Measurements from ENCODE around the gene PRDM10. TPM values are rescaled to one million over a fixed set of nuclear protein-coding genes. Genes with fewer than 3 reads are reported as not detected.

PRDM10 gene
- total and polyA plus RNA-seq, 10 of the 15 experiments (the other 5 are each of a cell fraction or from before 2014, with no cell fraction given) = 0.93 to 6.2 (median 4.1) TPM

DNA sequence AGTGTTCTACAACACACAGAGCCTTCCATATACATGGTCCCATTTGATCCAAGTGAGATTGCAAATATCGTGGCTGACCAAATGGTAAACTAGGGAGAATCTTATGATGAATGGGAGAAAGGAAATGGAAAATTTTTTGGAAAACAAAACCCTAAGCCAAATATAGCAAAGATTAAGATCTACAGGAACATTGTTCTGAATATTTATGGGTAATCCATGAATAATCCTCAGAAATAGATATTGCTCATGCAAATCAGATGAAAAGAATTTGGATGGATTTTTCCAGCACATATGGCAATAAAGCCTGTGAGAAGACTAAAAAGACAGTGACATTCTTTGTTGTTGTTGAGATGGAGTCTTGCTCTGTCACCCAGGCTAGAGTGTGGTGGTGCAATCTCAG, 21.7 kb upstream of the PRDM10 start (continued):
- no peak for TF ChIP-seq KLF5 (IDR thresholded peaks at IDR 0.05; ENCODE audit: partially characterized antibody)
- TF ChIP-seq MEF2A (IDR thresholded peaks at IDR 0.05; ENCODE audit: insufficient read depth, low read depth, low read length) = no peak
- TF ChIP-seq GABPA (IDR thresholded peaks at IDR 0.05; ENCODE audit: low read depth) = no peak
- TF ChIP-seq CREM (IDR thresholded peaks at IDR 0.05; ENCODE audit: low read depth) = no peak
- TF ChIP-seq YY1 (IDR thresholded peaks at IDR 0.05; ENCODE audit: low read depth, low read length) = no peak
- TF ChIP-seq FOXM1 (IDR thresholded peaks at IDR 0.05; ENCODE audit: low read depth, low read length) = no peak
- TF ChIP-seq DPF2 (IDR thresholded peaks at IDR 0.05) = no peak
- no peak for TF ChIP-seq ETV6 (conservative IDR thresholded peaks at IDR 0.05 in 1 of 2, IDR thresholded peaks at IDR 0.05 in 1 of 2; ENCODE audit: borderline replicate concordance in 1 of 2, low read depth in 1 of 2)

DNA sequence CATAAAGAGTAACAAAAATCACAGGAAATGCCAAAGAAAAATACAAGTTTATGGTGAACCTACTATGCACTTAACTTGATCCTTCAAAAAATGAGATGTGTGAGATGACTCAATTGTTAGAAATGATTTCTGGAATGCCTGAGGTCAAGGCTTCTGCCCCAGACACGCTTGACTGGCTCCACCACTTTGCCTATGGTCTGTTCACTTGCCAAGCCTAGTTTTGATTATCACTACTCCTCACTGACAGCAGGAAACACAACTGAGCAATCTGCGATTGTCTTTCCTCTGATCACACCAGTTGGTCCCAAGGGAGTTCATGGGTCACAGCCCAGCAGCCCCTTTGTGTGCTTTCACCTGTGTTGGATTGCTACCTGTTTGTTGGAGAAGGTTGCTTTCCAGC, 20.6 kb upstream of the PRDM10 start:
- no peaks in the 10 kb centered on the region for H4K20me1 ChIP-seq (ENCODE audit: control insufficient read depth, insufficient read depth)
- peaks cover 5% of the 10 kb centered on the region for H3K4me1 ChIP-seq (ENCODE audit: control insufficient read depth, insufficient read depth, low read length)
- intact Hi-C loops (cut with micrococcal nuclease; ENCODE audit: unreplicated experiment) (loop anchor here (1.0 kb wide), 1 partner anchor 19 kb away; no protein-coding TSS in a partner anchor), in situ Hi-C loops (cut with MboI) (no loop called here)
- 0% methylated on average over 2 of the region's 2 CpGs for WGBS (ENCODE audit: insufficient coverage, insufficient replicate concordance, low lambda C conversion rate, missing lambda C conversion rate)
- peak; percentile 98 for ATAC-seq
- FAIRE-seq = peak; percentile 90
- RAD21 ChIA-PET (ENCODE audit: unreplicated experiment) = no interaction called here
- no peaks in the 10 kb centered on the region for H3K36me3 ChIP-seq (ENCODE audit: control insufficient read depth in 2 of 2, insufficient read depth in 2 of 2, low read length in 1 of 2)
- no peak overlapping the region for H2AFZ ChIP-seq (ENCODE audit: control insufficient read depth, low read depth, low read length)
- no peaks in the 10 kb centered on the region for H3K9me3 ChIP-seq (replicated peaks; ENCODE audit: control insufficient read depth, insufficient read depth, low read length)
- DNase-seq (ENCODE audit: low read depth, low spot score) = peak; percentile 88
- no peak overlapping the region for H3K27ac ChIP-seq (ENCODE audit: control insufficient read depth, insufficient read depth)
- SMC1A ChIA-PET (ENCODE audit: uncharacterized antibody, unreplicated experiment) = interaction anchor here (1.7 kb wide), 1 partner anchor 109 kb away, joined by 3 read pairs; no protein-coding TSS in a partner anchor
- no peak overlapping the region for H3K9ac ChIP-seq (ENCODE audit: control insufficient read depth, insufficient read depth, low read length)
- CTCF ChIA-PET = interaction anchor here (1.4 kb wide), 1 partner anchor 10 kb away, joined by 3 read pairs; no protein-coding TSS in a partner anchor
- peaks cover 0 to 1% of the 10 kb centered on the region in 2 experiments; a peak in 2 of 4 replicates for H3K27me3 ChIP-seq (replicated peaks in 1 of 2; ENCODE audit: control insufficient read depth in 2 of 2, insufficient read depth in 2 of 2, low read length in 1 of 2)
- no peak overlapping the region for H3K4me3 ChIP-seq
- no TSS peak for BruUV-seq (replicated peaks)
- H3K4me2 ChIP-seq (ENCODE audit: control insufficient read depth, insufficient read depth) = peak overlapping the region; percentile 54; the same call in 1 of the 2 replicates
- H3K79me2 ChIP-seq (ENCODE audit: control insufficient read depth, insufficient read depth, low read length) = no peaks in the 10 kb centered on the region
- POLR2A ChIA-PET = no interaction called here
- TF ChIP-seq CREB1 (IDR thresholded peaks at IDR 0.05; ENCODE audit: low read depth) (no peak), POU2F2 (IDR thresholded peaks at IDR 0.05; ENCODE audit: borderline replicate concordance, low read depth, low read length) (no peak), EGR1 (IDR thresholded peaks at IDR 0.05; ENCODE audit: borderline replicate concordance in 1 of 2, low read depth in 2 of 2, low read length in 2 of 2) (no peak), PKNOX1 (IDR thresholded peaks at IDR 0.05) (no peak), MTA3 (IDR thresholded peaks at IDR 0.05; ENCODE audit: borderline replicate concordance, low read length) (0 out of 2 replicates have a peak, but pooled peaks have one; percentile 48), MTA2 (IDR thresholded peaks at IDR 0.05; ENCODE audit: low read depth) (0 out of 2 replicates have a peak, but pooled peaks have one; percentile 14)
- TF ChIP-seq, protein P1, sequence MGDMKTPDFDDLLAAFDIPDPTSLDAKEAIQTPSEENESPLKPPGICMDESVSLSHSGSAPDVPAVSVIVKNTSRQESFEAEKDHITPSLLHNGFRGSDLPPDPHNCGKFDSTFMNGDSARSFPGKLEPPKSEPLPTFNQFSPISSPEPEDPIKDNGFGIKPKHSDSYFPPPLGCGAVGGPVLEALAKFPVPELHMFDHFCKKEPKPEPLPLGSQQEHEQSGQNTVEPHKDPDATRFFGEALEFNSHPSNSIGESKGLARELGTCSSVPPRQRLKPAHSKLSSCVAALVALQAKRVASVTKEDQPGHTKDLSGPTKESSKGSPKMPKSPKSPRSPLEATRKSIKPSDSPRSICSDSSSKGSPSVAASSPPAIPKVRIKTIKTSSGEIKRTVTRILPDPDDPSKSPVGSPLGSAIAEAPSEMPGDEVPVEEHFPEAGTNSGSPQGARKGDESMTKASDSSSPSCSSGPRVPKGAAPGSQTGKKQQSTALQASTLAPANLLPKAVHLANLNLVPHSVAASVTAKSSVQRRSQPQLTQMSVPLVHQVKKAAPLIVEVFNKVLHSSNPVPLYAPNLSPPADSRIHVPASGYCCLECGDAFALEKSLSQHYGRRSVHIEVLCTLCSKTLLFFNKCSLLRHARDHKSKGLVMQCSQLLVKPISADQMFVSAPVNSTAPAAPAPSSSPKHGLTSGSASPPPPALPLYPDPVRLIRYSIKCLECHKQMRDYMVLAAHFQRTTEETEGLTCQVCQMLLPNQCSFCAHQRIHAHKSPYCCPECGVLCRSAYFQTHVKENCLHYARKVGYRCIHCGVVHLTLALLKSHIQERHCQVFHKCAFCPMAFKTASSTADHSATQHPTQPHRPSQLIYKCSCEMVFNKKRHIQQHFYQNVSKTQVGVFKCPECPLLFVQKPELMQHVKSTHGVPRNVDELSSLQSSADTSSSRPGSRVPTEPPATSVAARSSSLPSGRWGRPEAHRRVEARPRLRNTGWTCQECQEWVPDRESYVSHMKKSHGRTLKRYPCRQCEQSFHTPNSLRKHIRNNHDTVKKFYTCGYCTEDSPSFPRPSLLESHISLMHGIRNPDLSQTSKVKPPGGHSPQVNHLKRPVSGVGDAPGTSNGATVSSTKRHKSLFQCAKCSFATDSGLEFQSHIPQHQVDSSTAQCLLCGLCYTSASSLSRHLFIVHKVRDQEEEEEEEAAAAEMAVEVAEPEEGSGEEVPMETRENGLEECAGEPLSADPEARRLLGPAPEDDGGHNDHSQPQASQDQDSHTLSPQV (IDR thresholded peaks at IDR 0.05) = no peak

Data from GM12878 (cell line).